Fibroblast of the conjunctiva (primary cell): ENCODE results near the gene TSPAN31.
"Not testable (repeated sequence)": the region's sequence is repeated elsewhere in the genome, so short reads cannot be mapped to it uniquely, and the experiment has no call there.

ENCODE experiments used
- DNase-seq: peaks from one replicate; pipeline ENCODE4 v3.0.0-alpha.2; 2010; ENCODE audit warnings: low read depth

TSPAN31 gene

DNA sequence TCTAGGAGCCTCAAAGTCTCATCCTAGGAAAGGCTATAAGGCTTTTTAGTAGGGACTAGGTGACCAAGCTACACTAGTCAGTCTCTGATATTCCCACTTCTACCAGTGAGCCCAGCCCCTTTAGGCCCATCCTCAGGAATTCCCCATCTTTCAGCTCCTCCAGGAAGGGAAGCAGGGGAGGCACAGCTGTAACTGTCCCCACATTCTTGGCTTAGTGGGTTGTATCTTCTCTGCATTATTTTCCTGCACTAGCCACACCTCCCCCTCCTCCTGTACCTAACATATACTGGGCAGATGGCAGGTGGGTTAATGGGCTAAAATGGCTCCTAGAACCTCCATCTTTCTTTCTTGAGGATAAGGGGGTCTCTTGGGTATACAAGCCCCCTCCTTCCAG lies 22.5 kb downstream of the TSPAN31 start:
- DNase-seq = no peak

DNA sequence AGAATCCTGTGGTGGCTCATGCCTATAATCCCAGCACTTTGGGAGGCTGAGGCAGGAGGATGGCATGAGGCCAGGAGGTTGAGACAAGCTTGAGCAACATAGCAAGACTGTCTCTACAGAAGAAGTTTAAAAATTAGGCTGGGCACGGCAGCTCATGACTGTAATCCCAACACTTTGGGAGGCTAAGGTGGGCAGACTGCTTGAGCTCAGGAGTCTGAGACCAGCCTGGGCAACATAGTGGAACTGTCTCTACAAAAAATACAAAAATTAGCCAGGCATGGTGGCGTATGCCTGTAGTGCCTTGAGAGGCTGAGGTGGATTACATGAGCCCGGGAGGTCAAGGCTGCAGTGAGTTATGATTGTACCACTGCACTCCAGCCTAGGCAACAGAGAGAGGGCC lies 23.0 kb downstream of the TSPAN31 start:
- no peak for DNase-seq

DNA sequence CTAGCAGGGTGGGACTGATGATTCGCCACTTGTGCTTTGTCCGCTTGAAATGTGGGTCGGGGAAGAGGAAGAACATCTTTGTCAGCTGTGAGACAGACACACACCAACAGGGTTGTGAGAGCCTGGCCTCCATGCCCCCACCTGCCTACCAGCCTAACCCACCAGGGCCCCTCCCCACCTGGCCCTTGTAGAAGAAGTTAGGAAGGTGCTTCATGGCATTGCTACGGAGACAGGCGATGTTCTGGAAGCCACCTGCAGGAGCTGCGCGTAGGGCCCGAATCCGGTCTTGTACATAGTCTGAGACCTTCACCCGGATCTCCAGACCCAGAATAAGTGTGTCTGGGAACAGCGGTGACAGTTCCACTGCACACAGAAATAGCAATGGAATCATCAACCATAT lies 24.8 kb downstream of the TSPAN31 start:
- no peak for DNase-seq

DNA sequence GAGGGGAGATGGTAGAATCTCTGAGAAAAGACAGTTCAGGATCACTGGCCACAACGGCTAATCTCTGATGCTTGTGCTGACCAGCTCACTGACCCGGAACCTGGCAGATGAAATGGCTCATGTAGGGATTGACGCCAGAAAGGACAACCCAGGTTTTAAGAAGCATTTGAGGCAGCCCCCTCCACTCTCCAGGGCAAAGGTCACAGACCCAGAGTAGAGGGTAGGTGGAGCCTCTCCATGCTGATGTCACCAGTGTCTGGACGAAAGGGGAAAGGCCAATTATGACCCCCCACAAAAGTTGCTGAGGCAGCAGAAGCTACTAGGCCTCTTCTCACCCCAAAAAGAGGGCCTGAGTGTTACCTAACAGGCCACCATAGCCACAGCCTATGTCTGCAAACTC lies 25.9 kb downstream of the TSPAN31 start:
- DNase-seq = no peak

DNA sequence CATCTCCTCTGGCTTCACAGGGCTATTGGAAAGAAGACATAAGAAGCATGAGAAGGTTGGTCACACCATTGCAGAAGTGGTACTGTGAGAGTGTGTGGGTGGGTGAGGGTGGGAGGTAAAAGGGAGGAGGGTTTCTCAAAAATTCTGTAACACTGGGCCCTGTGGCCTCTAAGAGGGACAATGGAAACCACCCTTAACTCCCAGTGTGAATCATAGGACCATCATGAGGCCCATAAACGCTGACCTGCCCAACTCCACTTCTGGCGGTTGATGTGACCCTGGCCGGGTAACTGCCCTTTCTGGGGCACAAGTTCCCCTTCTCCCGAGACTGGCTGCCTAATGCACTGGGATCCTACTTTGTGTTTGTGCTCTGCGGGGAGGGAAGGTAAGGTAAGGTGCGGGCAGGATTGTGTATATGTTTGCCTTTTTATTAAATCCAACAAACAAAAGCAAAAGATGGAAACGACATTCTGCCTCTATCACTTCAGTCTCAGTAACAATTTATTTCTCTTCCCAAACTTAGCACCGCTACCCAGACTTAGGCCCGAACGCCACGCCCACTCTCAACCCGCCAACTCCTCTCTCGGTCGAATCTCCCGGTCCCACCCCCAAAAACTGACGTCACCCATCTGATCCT lies 26.5 kb downstream of the TSPAN31 start:
- peak; percentile 75 for DNase-seq

DNA sequence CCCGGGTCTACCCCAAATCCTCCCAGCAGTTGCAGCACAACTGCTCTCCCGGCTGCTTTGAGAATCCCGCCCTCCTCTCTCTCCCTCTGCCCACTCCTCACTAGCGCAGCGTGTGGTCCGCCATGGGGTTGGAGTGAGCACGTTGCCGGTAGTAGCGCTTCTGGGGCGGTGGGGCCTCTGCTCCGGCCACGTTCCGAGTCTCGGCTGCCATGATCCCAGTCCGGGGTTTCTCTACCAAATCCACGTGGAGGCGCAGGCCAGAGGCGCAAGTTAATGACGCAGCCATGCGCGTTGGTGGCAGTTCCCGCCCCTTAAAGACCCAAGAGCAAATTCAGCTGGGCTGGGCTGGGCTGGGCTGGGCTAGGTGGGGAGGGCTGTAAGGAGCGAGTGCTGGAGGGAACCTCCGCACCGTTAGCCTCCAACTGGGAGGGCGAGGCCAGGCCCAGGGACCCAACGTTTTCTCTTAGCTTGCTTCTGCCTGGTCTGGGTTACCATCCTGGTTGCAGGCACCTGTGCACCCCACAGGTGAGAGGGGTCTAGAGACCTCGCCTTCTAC lies 27.1 kb downstream of the TSPAN31 start, which contains the start of gene METTL1:
TSS of gene METTL1 (minus strand) at position 233 of the 556 bp plus-strand sequence. CDS start at position 211, 22 bp downstream.
- DNase-seq = peak; percentile 91

DNA sequence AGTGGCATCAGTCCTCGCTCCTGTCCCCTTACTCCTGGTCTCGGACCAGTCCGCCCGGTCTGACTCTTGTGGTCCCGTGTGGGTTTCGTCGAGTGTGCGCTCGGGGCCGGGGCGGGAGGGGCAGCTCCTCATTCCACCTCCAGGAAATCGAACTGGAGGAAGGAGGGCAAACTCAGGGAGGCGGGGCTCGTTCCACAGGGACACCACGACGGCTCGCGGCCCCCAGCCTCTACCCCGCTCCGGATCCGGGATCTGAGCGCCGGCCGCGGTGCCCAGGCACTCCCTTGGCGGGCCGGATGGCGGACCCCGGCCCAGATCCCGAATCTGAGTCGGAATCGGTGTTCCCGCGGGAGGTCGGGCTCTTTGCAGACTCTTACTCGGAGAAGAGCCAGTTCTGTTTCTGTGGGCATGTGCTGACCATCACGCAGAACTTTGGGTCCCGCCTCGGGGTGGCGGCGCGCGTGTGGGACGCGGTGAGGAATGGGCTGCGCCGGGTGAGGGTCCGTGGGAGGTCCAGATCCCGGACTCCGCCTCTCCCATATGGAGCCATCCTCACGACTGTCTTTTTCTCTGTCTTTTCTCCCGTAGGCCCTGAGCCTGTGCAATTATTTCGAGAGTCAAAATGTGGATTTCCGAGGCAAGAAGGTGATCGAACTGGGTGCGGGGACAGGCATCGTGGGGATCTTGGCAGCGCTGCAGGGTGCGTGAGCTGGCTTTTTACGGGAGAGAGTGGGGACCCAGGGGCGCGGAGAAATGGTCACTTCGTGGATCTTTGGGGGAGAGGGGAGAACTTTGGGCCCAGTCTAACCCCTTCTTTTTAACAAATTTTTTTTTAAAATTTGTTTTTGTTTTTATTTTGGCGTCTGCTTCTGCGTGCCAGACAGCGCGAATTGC lies 27.8 kb downstream of the TSPAN31 start, which contains the start of gene EEF1AKMT3:
TSS of gene EEF1AKMT3 (plus strand) at position 186 of the 894 bp plus-strand sequence. CDS start at position 297, 111 bp downstream.
- no peak for DNase-seq

DNA sequence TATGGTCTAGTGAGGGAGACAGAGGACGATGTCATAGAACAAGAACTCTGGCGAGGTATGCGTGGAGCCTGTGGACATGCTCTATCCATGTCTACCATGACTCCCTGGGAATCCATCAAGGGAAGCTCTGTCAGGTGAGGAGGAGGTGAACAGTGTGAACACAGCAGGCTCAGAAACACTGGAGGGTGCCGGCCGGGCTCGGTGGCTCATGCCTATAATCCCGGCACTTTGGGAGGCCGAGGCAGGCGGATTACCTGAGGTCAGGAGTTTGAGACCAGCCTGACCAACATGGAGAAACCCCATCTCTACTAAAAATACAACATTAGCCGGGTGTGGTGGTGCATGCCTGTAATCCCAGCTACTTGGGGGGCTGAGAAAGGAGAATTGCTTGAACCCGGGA lies 29.8 kb downstream of the TSPAN31 start:
- not testable (repeated sequence) for DNase-seq

DNA sequence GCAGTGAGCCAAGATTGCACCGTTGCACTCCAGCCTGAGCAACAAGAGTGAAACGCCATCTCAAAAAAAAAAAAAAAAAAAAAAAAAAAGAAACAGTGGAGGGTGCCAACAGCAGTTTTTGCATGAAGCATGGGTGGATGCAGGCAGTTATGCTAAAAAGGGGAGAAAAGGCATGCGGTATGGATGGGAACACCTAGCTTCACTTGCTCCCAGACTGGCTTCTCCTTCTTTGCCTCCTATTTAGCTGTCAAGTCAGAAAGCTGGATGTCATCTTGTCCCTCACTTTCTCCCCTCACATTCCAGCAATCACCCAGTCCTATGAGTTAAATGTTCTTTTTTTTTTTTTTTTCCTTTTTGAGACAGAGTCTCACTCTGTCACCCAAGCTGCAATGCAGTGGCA lies 30.2 kb downstream of the TSPAN31 start:
- DNase-seq = no peak

DNA sequence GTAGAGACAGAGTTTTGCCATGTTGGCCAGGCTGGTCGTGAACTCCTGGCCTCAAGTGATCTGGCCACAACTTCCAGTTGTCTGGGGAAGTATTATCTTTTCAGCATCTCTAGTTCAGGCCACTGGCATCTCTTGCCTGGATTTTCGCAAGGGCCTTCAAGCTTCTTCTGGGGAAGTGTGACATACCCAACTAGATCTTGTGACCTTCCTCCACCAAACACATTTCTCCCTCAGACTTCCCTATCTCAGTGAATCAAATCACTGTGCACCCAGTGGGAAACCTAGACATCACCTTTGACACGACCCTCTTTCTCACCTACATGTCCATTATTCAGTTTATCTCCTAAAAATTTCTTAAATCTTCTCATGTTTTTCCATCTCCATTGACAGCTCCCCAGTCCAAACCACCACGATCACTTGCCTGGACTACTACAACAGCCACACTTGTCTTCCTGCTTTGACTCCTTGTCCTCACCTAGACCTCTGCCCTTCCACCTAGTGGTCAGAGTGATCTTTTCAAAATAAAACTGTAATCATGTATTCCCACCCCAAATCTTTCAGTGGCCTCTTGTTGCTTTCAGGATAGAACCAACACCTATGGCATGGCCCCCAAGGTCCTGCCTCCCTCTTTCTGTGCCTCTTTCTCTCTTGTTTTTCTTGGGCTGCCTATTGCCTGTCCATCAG lies 30.9 kb downstream of the TSPAN31 start:
- DNase-seq = no peak

DNA sequence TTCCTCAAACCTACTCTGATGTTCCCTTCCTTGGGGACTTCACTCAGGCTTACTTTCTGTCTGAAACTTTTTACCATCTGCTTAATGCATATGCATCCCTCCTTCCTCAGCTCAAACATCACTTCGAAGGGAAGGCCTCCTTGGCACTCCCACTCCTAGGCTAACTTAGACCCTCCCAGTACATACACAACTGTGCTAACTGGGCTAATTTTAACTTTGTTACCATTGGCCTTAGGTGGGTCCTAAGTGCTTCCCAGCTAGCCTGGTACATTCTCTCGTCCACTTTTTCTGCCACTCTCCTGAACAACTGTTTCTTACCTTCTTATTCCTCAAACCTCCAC lies 31.4 kb downstream of the TSPAN31 start:
- DNase-seq = no peak

DNA sequence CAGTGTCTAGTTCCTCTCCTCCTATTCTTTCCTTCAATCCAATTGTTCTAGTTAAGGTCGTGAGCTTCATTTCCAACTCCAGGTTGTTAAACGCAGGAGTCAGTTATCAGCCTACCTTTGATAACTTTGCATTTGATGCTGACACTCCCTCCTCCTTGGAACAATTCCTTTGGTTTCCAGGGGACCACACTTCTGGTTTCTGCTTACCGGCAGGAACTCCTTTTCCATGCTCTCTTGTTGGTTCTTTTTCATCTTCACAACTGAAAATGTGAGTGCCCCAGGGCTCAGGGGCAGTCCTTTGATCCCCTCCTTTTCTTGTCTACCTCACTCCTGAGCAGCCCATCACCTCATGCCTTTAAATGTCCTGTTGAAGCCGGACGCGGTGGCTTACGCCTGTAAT lies 32.5 kb downstream of the TSPAN31 start:
- no peak for DNase-seq

DNA sequence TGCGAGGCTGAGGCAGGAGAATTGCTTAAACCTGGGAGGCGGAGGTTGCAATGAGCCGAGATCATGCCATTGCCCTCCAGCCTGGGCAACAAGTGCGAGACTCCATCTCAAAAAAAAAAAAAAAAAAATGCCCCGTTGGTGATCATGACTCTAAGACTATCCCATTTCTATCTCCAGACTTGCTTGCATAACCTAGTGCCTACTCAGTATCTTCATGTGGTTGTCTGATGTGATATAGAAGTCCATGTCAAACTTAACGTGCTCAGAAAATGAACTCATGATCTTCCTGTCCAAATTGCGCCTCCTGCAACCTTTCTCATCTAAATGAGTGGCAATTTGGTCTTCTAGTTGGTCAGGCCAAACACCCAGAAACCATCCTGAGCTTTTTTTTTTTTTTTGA lies 33.1 kb downstream of the TSPAN31 start:
- no peak for DNase-seq

DNA sequence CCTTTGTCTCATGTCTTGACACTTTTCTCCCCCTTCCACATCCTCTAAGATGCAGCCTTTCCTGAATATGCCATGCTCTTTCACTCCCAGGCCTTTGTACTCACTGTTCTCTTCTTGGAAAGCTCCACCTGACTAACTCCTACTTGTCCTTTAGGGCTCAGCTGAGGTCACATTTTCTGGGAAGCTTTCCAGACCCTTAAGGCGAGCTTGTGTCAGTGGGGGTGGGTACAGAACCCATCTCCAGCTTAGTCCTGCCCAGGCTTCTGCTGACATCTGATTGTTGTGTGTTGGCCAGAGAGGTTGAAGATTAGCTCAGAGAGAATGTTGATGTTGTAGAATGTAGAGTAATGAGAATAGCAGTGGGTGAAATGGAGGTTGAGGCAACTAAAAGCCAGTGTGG lies 34.9 kb downstream of the TSPAN31 start:
- DNase-seq = no peak

DNA sequence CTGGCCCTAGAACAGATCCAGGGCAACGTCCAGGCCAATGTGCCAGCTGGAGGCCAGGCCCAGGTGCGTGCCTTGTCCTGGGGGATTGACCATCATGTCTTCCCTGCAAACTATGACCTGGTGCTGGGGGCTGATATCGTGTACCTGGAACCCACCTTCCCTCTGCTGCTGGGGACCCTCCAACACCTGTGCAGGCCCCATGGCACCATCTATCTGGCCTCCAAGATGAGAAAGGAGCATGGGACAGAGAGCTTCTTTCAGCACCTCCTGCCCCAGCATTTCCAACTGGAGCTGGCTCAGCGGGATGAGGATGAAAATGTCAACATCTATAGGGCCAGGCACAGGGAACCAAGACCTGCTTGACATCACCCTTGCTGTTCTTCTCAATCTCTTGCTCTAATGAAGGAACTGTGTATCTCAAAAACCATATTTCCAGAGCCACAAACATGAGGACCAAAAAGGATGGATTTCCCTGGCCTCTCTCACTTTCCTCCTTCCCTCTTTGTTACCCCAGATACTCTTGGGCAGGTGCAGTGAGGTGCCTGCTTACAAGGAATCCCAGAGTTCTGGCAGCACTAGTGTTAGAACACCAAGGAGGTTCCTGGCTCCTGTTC lies 35.6 kb downstream of the TSPAN31 start:
- no peak for DNase-seq

DNA sequence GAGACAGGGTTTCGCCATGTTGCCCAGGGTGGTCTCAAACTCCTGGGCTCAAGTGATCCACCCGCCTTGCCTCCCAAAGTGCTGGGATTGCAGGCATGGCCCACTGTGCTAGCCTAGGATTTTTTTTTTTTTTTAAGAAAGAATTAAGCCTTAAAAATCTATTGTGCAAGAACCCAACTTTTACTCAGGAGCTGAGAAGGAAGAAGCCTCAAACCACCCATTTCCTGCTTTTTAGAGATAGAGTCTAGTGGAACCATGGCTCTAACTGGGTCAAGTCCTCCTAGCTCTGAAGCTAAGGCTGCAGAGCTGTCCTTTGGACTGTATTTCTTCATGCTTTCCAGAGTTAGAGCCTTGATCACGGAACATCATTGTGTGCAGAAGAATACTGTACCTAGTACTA lies 36.4 kb downstream of the TSPAN31 start:
- no peak for DNase-seq

DNA sequence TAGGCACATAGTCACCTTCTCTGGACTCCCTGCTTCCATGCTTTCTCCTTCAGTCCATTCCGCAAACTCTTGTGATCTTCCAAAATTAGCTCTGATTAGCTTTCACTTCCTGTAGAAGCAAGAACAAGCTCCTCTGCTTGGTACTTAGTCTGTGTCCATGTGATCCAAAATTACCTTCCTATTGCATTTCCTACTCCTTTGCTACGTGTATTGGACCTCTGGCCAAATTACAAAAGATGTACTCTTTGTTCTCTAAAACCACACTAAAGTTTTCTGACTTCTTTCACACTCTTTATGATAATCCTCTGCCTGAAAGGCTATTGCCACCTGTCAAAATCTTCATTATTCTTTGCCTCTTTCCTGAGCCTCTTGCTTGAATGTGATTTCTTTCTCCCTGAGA lies 37.0 kb downstream of the TSPAN31 start:
- no peak for DNase-seq

DNA sequence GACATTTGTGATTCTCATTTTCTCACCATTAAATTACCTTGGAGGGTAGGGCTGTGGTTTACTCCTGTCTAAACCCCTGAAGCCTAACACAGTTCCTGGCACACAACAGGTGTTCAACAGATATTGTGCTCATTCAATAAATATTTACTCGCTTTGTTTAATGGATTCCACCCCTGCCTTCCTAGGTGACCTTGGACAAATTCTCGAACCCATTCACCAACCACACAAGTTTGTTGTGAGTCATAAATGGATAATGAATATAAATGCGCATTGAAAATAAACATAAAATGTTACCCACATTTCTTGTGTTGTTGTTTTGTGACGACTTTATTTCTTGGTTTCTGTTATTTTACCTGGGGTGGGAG lies 37.4 kb downstream of the TSPAN31 start:
- DNase-seq = no peak

DNA sequence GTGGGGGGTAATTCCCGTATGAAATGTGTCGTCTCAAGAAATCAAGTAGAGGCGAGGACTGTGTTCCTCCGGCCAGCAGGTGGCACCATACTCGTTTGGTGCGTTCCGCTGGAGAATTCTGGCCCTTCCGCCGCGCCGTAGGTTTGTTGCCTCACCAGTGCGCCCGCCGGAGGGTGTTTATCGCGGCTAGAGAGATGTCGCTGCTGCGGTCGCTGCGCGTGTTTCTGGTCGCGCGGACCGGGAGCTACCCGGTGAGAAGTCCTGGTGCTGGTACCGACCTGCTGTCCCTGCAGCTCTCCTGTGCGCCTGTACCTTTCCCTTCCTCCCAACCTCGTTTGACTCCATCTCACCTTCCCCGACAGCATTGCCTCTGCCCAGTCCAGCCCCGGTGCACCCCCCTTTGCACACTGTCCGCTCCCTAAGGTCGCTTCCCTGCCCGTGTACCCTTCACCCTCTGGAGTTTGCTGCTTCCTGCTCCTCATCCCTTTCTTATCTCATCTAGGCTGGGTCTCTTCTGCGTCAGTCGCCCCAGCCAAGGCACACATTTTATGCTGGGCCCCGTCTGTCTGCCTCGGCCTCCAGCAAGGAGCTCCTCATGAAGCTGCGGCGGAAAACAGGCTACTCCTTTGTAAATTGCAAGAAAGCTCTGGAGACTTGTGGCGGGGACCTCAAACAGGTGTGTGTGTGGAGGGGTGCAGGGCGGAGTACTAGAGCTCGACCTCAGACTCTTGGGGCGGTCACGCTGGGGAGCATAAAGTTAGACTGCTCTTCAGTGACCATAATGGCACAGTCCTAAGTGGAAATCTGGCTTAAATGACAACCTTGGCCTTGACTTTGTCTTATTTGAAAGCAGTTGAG lies 38.0 kb downstream of the TSPAN31 start, which contains the start of gene TSFM:
TSS of gene TSFM (plus strand) at position 180 of the 858 bp plus-strand sequence. CDS start at position 195, 15 bp downstream.
- peak; percentile 86 for DNase-seq

DNA sequence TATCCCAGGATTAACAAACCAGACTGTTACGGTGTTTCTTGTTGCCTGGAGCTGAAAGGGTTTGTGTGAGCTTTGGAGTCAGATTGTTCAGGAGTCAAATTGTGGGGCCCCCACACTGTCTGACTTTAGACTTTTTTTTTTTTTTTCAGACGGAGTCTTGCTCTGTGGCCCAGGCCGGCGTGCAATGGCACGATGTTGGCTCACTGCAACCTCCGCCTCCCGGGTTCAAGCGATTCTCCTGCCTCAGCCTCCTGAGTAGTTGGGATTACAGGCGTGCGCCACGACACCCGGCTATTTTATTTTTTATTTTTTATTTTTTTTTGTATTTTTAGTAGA lies 38.6 kb downstream of the TSPAN31 start:
- no peak for DNase-seq

DNA sequence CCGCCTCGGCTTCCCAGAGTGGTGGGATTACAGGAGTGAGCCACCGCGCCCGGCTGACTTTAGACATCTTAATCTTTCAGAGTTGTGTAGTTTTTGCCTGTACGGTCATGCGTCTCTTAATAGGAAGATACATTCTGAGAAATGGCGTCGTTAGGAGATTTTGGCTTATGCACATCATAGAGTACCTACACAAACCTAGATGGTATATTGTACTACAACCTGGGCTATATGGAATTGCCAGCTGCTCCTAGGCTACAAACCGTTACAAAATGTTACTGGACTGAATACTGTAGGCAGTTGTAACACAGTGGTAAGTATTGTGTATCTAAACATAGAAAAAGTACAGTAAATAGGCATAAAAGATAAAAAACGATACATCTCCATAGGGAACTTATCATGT lies 39.0 kb downstream of the TSPAN31 start:
- no peak for DNase-seq
